OCI-LY3 (cell line): Measurements from ENCODE around the gene FUT7.
A peak's percentile ranks its signal among the peaks of the same experiment; 100 is the strongest.

Experiments used
- CTCF ChIP-seq: fragments of 200-600, 300-600 bp; sonication (generic); IDR thresholded peaks from 2 replicates; pipeline ENCODE4 v1.5.1; 2014; ENCODE audit warnings: antibody characterized with exemption, low read length, low read depth
- EZH2phosphoT487 ChIP-seq: fragments of 200-600 bp; shearing (Covaris generic); IDR thresholded peaks from 2 replicates; pipeline ENCODE4 v1.6.1; 2018; ENCODE audit warnings: antibody characterized with exemption, mixed run types, low read depth

GRCh38 chr9:137049544-137050449, 17.9 kb upstream of the FUT7 start:
- TF ChIP-seq CTCF (peak; percentile 50), EZH2phosphoT487 (no peak)
